NT2/D1 (cell line): ENCODE data around the gene FILIP1L.

Experiments used
- SUZ12 ChIP-seq: IDR thresholded peaks from 2 replicates; pipeline ENCODE4 v1.6.1; 2011; ENCODE audit not compliant: insufficient read length, insufficient read depth; ENCODE audit errors: extremely low read depth
- YY1 ChIP-seq: IDR thresholded peaks from 2 replicates; pipeline ENCODE4 v1.6.1; 2011; ENCODE audit not compliant: insufficient read length, insufficient read depth
- ZNF274 ChIP-seq: IDR thresholded peaks from 2 replicates; pipeline ENCODE4 v1.6.1; 2011; ENCODE audit warnings: mild to moderate bottlenecking, low read depth, low read length

DNA sequence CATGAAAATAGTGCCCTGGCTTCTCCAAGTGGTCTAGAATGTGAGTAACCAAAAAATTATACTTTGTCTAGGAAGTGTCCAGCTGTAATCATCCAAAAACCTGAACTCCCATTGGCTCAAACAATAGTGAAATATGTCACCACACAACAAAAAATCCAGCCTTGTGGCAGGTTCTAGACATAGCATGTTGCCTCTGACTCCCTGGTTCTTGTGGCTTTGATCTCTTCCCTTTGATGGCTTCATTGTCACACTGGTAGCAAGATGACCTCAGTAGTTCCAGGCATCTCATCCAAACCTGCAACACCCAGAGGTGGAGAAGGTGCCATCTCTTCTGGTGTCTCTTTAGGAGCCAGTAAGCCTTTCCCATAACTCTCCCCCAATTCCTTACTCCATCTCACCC is 222.0 kb downstream of the FILIP1L start:
- TF ChIP-seq ZNF274 (no peak), YY1 (no peak), SUZ12 (no peak)
